ENCODE measurements around the gene ITPK1. TPM values are rescaled to one million over a fixed set of nuclear protein-coding genes. Genes with fewer than 3 reads are reported as not detected.

Gene ITPK1
- polyA plus RNA-seq, 1 of the 3 experiments (the other 2 are of a cell fraction) = 23.2 TPM

DNA sequence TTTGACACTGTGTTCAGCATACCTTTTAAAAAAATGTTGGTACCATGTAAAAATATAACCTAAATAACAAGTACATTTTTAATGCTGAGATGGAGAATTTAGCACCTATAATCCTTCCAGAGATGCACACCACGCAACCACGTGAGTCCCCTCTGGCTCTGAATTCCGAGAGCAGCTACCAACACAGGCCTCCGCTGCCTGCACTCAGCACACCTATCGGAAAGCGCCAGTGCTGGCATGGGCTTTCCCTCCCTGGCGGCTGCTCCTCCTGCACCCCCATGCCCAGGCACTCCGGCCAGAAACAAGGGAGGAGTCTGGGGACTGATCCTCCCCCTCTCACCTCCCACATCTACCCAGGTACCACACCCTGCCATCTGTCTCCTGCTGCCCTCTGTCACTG, 47.0 kb downstream of the ITPK1 start:
- Histone ChIP-seq H2AFZ (ENCODE audit: low read depth) (no peak overlapping the region), H3K4me2 (no peak overlapping the region), H3F3A (replicated peaks; ENCODE audit: insufficient read depth) (no peaks in the 10 kb centered on the region), H3K27me3 (ENCODE audit: insufficient read depth) (no peaks in the 10 kb centered on the region), H3K4me1 (ENCODE audit: control insufficient read depth in 1 of 2, insufficient read depth in 2 of 2, low read depth in 1 of 2, low read length in 1 of 2) (peaks cover 14 to 29% of the 10 kb centered on the region in 2 experiments; a peak in 3 of 4 replicates), H3K36me3 (replicated peaks in 1 of 2; ENCODE audit: control insufficient read depth in 1 of 2, insufficient read depth in 2 of 2, low read length in 1 of 2) (no peaks in the 10 kb centered on the region), H3K9ac (no peak overlapping the region), H3K79me2 (ENCODE audit: insufficient read depth) (no peaks in the 10 kb centered on the region), H3K4me3 (ENCODE audit: low read depth in 2 of 2, low read length in 1 of 2) (no peak overlapping the region), H3K9me2 (no peaks in the 10 kb centered on the region), H4K20me1 (ENCODE audit: insufficient read depth) (peaks cover 6% of the 10 kb centered on the region; the same call in 1 of the 2 replicates), H3K27ac (ENCODE audit: low read depth in 2 of 2, low read length in 1 of 2) (no peak overlapping the region), H3K9me3 (no peaks in the 10 kb centered on the region)
- ChIA-PET POLR2A (no interaction called here), CTCF (interaction anchor here (1.0 kb wide), 1 partner anchor 45 kb away, joined by 3 read pairs; no protein-coding TSS in a partner anchor)
- TF ChIP-seq POLR2AphosphoS5 (IDR thresholded peaks at IDR 0.05; ENCODE audit: low read depth, low read length) = no peak
- TF ChIP-seq, protein P1, sequence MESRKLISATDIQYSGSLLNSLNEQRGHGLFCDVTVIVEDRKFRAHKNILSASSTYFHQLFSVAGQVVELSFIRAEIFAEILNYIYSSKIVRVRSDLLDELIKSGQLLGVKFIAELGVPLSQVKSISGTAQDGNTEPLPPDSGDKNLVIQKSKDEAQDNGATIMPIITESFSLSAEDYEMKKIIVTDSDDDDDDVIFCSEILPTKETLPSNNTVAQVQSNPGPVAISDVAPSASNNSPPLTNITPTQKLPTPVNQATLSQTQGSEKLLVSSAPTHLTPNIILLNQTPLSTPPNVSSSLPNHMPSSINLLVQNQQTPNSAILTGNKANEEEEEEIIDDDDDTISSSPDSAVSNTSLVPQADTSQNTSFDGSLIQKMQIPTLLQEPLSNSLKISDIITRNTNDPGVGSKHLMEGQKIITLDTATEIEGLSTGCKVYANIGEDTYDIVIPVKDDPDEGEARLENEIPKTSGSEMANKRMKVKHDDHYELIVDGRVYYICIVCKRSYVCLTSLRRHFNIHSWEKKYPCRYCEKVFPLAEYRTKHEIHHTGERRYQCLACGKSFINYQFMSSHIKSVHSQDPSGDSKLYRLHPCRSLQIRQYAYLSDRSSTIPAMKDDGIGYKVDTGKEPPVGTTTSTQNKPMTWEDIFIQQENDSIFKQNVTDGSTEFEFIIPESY (IDR thresholded peaks at IDR 0.05; ENCODE audit: borderline replicate concordance, low read depth) = no peak
- 86% methylated on average over 7 of the region's 8 CpGs for WGBS (ENCODE audit: low lambda C conversion rate)
- no peak for DNase-seq

DNA sequence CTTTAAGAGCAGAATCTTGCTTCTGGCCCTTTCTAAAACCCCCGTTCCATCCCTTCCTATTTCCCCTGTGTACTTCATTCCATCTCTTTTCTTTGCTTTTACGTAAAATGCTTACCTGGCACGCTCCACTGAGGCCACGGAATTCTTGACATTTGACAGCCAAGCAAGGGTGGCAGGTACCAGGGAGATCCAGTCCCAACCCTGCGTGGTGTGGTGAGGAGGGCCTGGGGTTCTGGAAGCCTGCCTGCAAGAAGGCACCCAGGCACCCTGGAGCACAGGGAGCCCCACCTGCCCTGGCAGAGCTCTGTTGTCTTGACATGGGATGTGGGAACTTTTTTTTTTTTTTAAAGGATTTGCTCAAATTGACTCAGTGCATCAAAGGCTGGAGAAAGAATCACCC, 48.6 kb downstream of the ITPK1 start:
- no peak overlapping the region for H3K27ac ChIP-seq (ENCODE audit: low read depth in 2 of 2, low read length in 1 of 2)
- H2AFZ ChIP-seq (ENCODE audit: low read depth) = no peak overlapping the region
- peaks cover 11 to 31% of the 10 kb centered on the region in 2 experiments; a peak in 3 of 4 replicates for H3K4me1 ChIP-seq (ENCODE audit: control insufficient read depth in 1 of 2, insufficient read depth in 2 of 2, low read depth in 1 of 2, low read length in 1 of 2)
- ChIA-PET POLR2A (no interaction called here), CTCF (interaction anchor here (3.7 kb wide), 1 partner anchor 46 kb away, joined by 13 read pairs; no protein-coding TSS in a partner anchor)
- H3F3A ChIP-seq (replicated peaks; ENCODE audit: insufficient read depth) = no peaks in the 10 kb centered on the region
- H3K36me3 ChIP-seq (replicated peaks in 1 of 2; ENCODE audit: control insufficient read depth in 1 of 2, insufficient read depth in 2 of 2, low read length in 1 of 2) = no peaks in the 10 kb centered on the region
- WGBS (ENCODE audit: low lambda C conversion rate) = 89% methylated on average over 5 of the region's 5 CpGs
- no peak for DNase-seq
- H3K4me2 ChIP-seq = no peak overlapping the region
- H3K9me3 ChIP-seq = no peaks in the 10 kb centered on the region
- H3K4me3 ChIP-seq (ENCODE audit: low read depth in 2 of 2, low read length in 1 of 2) = no peak overlapping the region
- no peak overlapping the region for H3K9ac ChIP-seq
- H4K20me1 ChIP-seq (ENCODE audit: insufficient read depth) = peaks cover 6% of the 10 kb centered on the region; the same call in 1 of the 2 replicates
- no peaks in the 10 kb centered on the region for H3K27me3 ChIP-seq (ENCODE audit: insufficient read depth)
- no peaks in the 10 kb centered on the region for H3K9me2 ChIP-seq
- H3K79me2 ChIP-seq (ENCODE audit: insufficient read depth) = no peaks in the 10 kb centered on the region
- no peak for TF ChIP-seq FOXM1 (IDR thresholded peaks at IDR 0.05; ENCODE audit: low read depth)
- TF ChIP-seq POLR2AphosphoS5 (IDR thresholded peaks at IDR 0.05; ENCODE audit: low read depth, low read length) = no peak
- no peak for TF ChIP-seq RFX5 (IDR thresholded peaks at IDR 0.05; ENCODE audit: low read length)
- TF ChIP-seq EZH2phosphoT487 (IDR thresholded peaks at IDR 0.05; ENCODE audit: borderline replicate concordance, low read depth) = no peak
- TF ChIP-seq ELF1 (IDR thresholded peaks at IDR 0.05) = no peak
- TF ChIP-seq JUND (IDR thresholded peaks at IDR 0.05) = no peak
- TF ChIP-seq, protein P2, sequence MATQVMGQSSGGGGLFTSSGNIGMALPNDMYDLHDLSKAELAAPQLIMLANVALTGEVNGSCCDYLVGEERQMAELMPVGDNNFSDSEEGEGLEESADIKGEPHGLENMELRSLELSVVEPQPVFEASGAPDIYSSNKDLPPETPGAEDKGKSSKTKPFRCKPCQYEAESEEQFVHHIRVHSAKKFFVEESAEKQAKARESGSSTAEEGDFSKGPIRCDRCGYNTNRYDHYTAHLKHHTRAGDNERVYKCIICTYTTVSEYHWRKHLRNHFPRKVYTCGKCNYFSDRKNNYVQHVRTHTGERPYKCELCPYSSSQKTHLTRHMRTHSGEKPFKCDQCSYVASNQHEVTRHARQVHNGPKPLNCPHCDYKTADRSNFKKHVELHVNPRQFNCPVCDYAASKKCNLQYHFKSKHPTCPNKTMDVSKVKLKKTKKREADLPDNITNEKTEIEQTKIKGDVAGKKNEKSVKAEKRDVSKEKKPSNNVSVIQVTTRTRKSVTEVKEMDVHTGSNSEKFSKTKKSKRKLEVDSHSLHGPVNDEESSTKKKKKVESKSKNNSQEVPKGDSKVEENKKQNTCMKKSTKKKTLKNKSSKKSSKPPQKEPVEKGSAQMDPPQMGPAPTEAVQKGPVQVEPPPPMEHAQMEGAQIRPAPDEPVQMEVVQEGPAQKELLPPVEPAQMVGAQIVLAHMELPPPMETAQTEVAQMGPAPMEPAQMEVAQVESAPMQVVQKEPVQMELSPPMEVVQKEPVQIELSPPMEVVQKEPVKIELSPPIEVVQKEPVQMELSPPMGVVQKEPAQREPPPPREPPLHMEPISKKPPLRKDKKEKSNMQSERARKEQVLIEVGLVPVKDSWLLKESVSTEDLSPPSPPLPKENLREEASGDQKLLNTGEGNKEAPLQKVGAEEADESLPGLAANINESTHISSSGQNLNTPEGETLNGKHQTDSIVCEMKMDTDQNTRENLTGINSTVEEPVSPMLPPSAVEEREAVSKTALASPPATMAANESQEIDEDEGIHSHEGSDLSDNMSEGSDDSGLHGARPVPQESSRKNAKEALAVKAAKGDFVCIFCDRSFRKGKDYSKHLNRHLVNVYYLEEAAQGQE (IDR thresholded peaks at IDR 0.05; ENCODE audit: low read depth, low read length) = no peak
- no peak for TF ChIP-seq TEAD4 (IDR thresholded peaks at IDR 0.05; ENCODE audit: borderline replicate concordance, insufficient read depth)
- no peak for TF ChIP-seq SMC3 (IDR thresholded peaks at IDR 0.05; ENCODE audit: low read depth, low read length)
- TF ChIP-seq MXI1 (IDR thresholded peaks at IDR 0.05; ENCODE audit: low read depth, low read length) = no peak
- no peak for TF ChIP-seq TCF12 (IDR thresholded peaks at IDR 0.05)
- TF ChIP-seq, protein P3, sequence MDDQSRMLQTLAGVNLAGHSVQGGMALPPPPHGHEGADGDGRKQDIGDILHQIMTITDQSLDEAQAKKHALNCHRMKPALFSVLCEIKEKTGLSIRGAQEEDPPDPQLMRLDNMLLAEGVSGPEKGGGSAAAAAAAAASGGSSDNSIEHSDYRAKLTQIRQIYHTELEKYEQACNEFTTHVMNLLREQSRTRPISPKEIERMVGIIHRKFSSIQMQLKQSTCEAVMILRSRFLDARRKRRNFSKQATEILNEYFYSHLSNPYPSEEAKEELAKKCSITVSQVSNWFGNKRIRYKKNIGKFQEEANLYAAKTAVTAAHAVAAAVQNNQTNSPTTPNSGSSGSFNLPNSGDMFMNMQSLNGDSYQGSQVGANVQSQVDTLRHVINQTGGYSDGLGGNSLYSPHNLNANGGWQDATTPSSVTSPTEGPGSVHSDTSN (IDR thresholded peaks at IDR 0.05) = no peak
- TF ChIP-seq, protein P4, sequence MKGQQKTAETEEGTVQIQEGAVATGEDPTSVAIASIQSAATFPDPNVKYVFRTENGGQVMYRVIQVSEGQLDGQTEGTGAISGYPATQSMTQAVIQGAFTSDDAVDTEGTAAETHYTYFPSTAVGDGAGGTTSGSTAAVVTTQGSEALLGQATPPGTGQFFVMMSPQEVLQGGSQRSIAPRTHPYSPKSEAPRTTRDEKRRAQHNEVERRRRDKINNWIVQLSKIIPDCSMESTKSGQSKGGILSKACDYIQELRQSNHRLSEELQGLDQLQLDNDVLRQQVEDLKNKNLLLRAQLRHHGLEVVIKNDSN (IDR thresholded peaks at IDR 0.05; ENCODE audit: borderline replicate concordance, low read depth) = no peak
- no peak for TF ChIP-seq SIN3A (IDR thresholded peaks at IDR 0.05; ENCODE audit: borderline replicate concordance, low read depth, low read length)
- TF ChIP-seq, protein P5, sequence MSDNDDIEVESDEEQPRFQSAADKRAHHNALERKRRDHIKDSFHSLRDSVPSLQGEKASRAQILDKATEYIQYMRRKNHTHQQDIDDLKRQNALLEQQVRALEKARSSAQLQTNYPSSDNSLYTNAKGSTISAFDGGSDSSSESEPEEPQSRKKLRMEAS (IDR thresholded peaks at IDR 0.05; ENCODE audit: low read depth) = no peak
- TF ChIP-seq RCOR1 (IDR thresholded peaks at IDR 0.05; ENCODE audit: low read length) = no peak
- TF ChIP-seq, protein P6, sequence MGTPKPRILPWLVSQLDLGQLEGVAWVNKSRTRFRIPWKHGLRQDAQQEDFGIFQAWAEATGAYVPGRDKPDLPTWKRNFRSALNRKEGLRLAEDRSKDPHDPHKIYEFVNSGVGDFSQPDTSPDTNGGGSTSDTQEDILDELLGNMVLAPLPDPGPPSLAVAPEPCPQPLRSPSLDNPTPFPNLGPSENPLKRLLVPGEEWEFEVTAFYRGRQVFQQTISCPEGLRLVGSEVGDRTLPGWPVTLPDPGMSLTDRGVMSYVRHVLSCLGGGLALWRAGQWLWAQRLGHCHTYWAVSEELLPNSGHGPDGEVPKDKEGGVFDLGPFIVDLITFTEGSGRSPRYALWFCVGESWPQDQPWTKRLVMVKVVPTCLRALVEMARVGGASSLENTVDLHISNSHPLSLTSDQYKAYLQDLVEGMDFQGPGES (IDR thresholded peaks at IDR 0.05; ENCODE audit: low read depth, low read length) = no peak
- no peak for TF ChIP-seq NFIC (IDR thresholded peaks at IDR 0.05; ENCODE audit: borderline replicate concordance)

All from SK-N-SH (cell line).